GM23338 (cell line): ENCODE measurements around the gene PLIN4. TPM values are rescaled to one million over a fixed set of nuclear protein-coding genes. Genes with fewer than 3 reads are reported as not detected.

Experiments
- ATAC-seq: fragments of 200-7000 bp; cut with Tn5 transposase; 3 replicates; pipeline ENCODE4 v1.9.1; 2020
- DNase-seq: peaks from one replicate; pipeline ENCODE4 v3.0.0-alpha.2; 2015; ENCODE audit warnings: low spot score
- H2AFZ ChIP-seq: fragments of 200-600 bp; sonication (generic); 2 replicates; pipeline ENCODE4 v1.8.0; 2016; ENCODE audit warnings: antibody characterized with exemption, mild to moderate bottlenecking, moderate library complexity
- H3F3A ChIP-seq: fragments of 200-600 bp; sonication (generic); replicated peaks from 2 replicates; pipeline ENCODE4 v1.8.0; 2017; ENCODE audit warnings: antibody characterized with exemption, mixed run types, low read depth
- H3K27ac ChIP-seq: fragments of 200-600 bp; sonication (generic); 2 replicates; pipeline ENCODE4 v1.6.1; 2016; ENCODE audit warnings: low read depth
- H3K27me3 ChIP-seq: fragments of 200-600 bp; sonication (generic); 2 replicates; pipeline ENCODE4 v1.8.0; 2016; ENCODE audit warnings: mild to moderate bottlenecking, mixed run types, moderate library complexity; ENCODE audit not compliant: insufficient read depth
- H3K36me3 ChIP-seq: fragments of 200-600 bp; sonication (generic); 2 replicates; pipeline ENCODE4 v1.8.0; 2016; ENCODE audit warnings: mild to moderate bottlenecking; ENCODE audit not compliant: insufficient read depth
- H3K4me1 ChIP-seq: fragments of 200-600 bp; sonication (generic); 2 replicates; pipeline ENCODE4 v1.8.0; 2016; ENCODE audit warnings: mild to moderate bottlenecking, moderate library complexity; ENCODE audit not compliant: insufficient read depth
- H3K4me2 ChIP-seq: fragments of 200-600 bp; sonication (generic); 2 replicates; pipeline ENCODE4 v1.7.1; 2017; ENCODE audit warnings: mixed run types
- H3K4me3 ChIP-seq: fragments of 200-600 bp; sonication (generic); 2 replicates; pipeline ENCODE4 v1.6.1; 2016; ENCODE audit warnings: mixed run types
- H3K79me2 ChIP-seq: fragments of 200-600 bp; sonication (generic); replicated peaks from 2 replicates; pipeline ENCODE4 v1.8.0; 2017; ENCODE audit warnings: mild to moderate bottlenecking; ENCODE audit not compliant: insufficient read depth
- H3K9me2 ChIP-seq: fragments of 200-600 bp; sonication (generic); 2 replicates; pipeline ENCODE4 v1.8.0; 2017; ENCODE audit not compliant: insufficient read depth
- H4K20me1 ChIP-seq: fragments of 200-600 bp; sonication (generic); replicated peaks from 2 replicates; pipeline ENCODE4 v1.8.0; 2017; ENCODE audit warnings: mild to moderate bottlenecking; ENCODE audit not compliant: insufficient read depth
- H3K27ac Mint-ChIP-seq: 2 replicates; pipeline ENCODE4 v1.8.0; 2020; ENCODE audit warnings: inconsistent platforms, mild to moderate bottlenecking, moderate library complexity, mixed read lengths
- H3K27me3 Mint-ChIP-seq: 3 replicates; pipeline ENCODE4 v1.8.0; 2022; ENCODE audit warnings: low read depth, mild to moderate bottlenecking, moderate library complexity, mixed read lengths, inconsistent platforms; ENCODE audit not compliant: insufficient read depth, poor library complexity
- H3K36me3 Mint-ChIP-seq: 3 replicates; pipeline ENCODE4 v1.8.0; 2021; ENCODE audit warnings: low read depth, mild to moderate bottlenecking, inconsistent platforms, moderate library complexity, mixed read lengths
- H3K4me1 Mint-ChIP-seq: 3 replicates; pipeline ENCODE4 v1.8.0; 2020; ENCODE audit warnings: mild to moderate bottlenecking, inconsistent platforms, mixed read lengths
- H3K4me3 Mint-ChIP-seq: 3 replicates; pipeline ENCODE4 v1.8.0; 2021; ENCODE audit warnings: moderate library complexity, mild to moderate bottlenecking, inconsistent platforms, mixed read lengths
- H3K9me3 Mint-ChIP-seq: 3 replicates; pipeline ENCODE4 v1.8.0; 2020; ENCODE audit warnings: moderate library complexity, mild to moderate bottlenecking, inconsistent platforms, mixed read lengths
- CREB1 ChIP-seq: fragments of 250-450 bp; sonication (Bioruptor Pico); IDR thresholded peaks from 2 replicates; pipeline ENCODE4 v1.5.0; 2020; ENCODE audit warnings: low read depth, mild to moderate bottlenecking, moderate library complexity
- EZH2 ChIP-seq: fragments of 200-600 bp; sonication (generic); IDR thresholded peaks from one replicate; pipeline ENCODE4 v1.8.0; 2017; ENCODE audit warnings: antibody characterized with exemption, mild to moderate bottlenecking, low read depth; ENCODE audit not compliant: unreplicated experiment
- EZH2phosphoT487 ChIP-seq: fragments of 200-600 bp; sonication (generic); IDR thresholded peaks from one replicate; pipeline ENCODE4 v1.8.1; 2018; ENCODE audit warnings: antibody characterized with exemption; ENCODE audit not compliant: unreplicated experiment
- JUNB ChIP-seq: IDR thresholded peaks from one replicate; pipeline ENCODE4 v1.6.1; 2016; ENCODE audit warnings: antibody characterized with exemption; ENCODE audit not compliant: unreplicated experiment
- NANOG ChIP-seq: IDR thresholded peaks from 2 replicates; pipeline ENCODE4 v1.6.1; 2016; ENCODE audit warnings: antibody characterized with exemption, borderline replicate concordance
- POLR2AphosphoS5 ChIP-seq: IDR thresholded peaks from 2 replicates; pipeline ENCODE4 v1.6.1; 2016; ENCODE audit warnings: antibody characterized with exemption, low read depth
- STAT1 ChIP-seq: IDR thresholded peaks from one replicate; pipeline ENCODE4 v1.6.1; 2016; ENCODE audit warnings: antibody characterized with exemption; ENCODE audit not compliant: unreplicated experiment
- polyA plus RNA-seq: library from polyadenylated mRNA; unstranded; fragments of >200 nt; fragmentation: Nextera tagmentation; extraction: Ambion mirVana; gene quantifications from 2 replicates; pipeline ENCODE4 v1.2.1, GENCODE V29; 2016
- total RNA-seq: library from RNA; depleted of rRNA; stranded (reverse); fragments of >200 nt; shearing (Covaris generic); gene quantifications from 2 replicates; pipeline ENCODE4 v1.2.3, GENCODE V29; 2014
- TF ChIP-seq, protein P1 (sequence below): IDR thresholded peaks from one replicate; pipeline ENCODE4 v1.6.1; 2018; ENCODE audit warnings: antibody characterized with exemption; ENCODE audit not compliant: unreplicated experiment
- TF ChIP-seq, protein P2 (sequence below): fragments of 250-450 bp; sonication (Bioruptor Pico); IDR thresholded peaks from 2 replicates; pipeline ENCODE4 v1.5.0; 2020; ENCODE audit warnings: mild to moderate bottlenecking, moderate library complexity
- TF ChIP-seq, protein P3 (sequence below): IDR thresholded peaks from 2 replicates; pipeline ENCODE4 v1.6.1; 2016; ENCODE audit warnings: antibody characterized with exemption

Gene PLIN4
- total and polyA plus RNA-seq, 2 experiments from 2014 or later = 0.19 to 0.59 TPM

DNA sequence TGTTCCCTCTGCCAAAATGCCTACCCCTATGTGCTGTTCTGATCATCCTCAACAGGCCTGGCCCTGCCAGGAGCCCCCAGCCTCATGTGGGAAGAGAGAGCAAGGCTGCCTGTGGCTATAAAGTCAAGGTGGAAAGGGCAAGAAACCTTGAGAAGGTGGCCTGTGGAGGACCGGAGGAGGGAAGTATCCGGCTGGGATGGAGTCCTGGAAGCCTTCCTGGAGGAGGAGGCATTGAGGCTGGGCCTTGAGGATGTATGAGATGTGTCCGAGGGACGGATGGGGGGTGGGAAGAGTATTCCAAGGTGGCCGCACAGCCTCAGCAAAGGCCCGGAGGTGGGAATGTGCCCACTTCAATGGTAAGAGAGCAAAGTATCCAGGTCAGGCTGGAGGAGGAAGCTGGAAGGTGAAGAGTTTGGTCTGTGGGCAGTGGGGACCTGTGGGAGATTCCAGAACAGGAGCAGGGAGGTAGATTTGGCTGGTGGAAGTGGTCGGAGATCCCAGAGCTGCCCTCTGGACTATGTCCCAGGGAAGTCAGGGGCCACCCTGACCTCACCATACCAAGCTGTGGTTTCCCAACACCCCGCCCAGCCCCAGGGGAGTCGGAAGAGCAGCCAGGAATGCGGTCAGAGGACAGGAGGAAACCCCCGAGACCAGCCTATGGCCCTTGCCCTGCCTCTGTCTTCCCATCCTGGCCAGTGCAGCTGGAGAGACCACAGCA lies 3.0 kb upstream of the PLIN4 start (continued):
- TF ChIP-seq EZH2phosphoT487 (no peak), NANOG (no peak), EZH2 (no peak)

- no peak overlapping the region for H3K4me2 ChIP-seq
- H2AFZ ChIP-seq = no peak overlapping the region
- no peak for DNase-seq
- TF ChIP-seq, protein P1, sequence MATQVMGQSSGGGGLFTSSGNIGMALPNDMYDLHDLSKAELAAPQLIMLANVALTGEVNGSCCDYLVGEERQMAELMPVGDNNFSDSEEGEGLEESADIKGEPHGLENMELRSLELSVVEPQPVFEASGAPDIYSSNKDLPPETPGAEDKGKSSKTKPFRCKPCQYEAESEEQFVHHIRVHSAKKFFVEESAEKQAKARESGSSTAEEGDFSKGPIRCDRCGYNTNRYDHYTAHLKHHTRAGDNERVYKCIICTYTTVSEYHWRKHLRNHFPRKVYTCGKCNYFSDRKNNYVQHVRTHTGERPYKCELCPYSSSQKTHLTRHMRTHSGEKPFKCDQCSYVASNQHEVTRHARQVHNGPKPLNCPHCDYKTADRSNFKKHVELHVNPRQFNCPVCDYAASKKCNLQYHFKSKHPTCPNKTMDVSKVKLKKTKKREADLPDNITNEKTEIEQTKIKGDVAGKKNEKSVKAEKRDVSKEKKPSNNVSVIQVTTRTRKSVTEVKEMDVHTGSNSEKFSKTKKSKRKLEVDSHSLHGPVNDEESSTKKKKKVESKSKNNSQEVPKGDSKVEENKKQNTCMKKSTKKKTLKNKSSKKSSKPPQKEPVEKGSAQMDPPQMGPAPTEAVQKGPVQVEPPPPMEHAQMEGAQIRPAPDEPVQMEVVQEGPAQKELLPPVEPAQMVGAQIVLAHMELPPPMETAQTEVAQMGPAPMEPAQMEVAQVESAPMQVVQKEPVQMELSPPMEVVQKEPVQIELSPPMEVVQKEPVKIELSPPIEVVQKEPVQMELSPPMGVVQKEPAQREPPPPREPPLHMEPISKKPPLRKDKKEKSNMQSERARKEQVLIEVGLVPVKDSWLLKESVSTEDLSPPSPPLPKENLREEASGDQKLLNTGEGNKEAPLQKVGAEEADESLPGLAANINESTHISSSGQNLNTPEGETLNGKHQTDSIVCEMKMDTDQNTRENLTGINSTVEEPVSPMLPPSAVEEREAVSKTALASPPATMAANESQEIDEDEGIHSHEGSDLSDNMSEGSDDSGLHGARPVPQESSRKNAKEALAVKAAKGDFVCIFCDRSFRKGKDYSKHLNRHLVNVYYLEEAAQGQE = no peak
- TF ChIP-seq, protein P2, sequence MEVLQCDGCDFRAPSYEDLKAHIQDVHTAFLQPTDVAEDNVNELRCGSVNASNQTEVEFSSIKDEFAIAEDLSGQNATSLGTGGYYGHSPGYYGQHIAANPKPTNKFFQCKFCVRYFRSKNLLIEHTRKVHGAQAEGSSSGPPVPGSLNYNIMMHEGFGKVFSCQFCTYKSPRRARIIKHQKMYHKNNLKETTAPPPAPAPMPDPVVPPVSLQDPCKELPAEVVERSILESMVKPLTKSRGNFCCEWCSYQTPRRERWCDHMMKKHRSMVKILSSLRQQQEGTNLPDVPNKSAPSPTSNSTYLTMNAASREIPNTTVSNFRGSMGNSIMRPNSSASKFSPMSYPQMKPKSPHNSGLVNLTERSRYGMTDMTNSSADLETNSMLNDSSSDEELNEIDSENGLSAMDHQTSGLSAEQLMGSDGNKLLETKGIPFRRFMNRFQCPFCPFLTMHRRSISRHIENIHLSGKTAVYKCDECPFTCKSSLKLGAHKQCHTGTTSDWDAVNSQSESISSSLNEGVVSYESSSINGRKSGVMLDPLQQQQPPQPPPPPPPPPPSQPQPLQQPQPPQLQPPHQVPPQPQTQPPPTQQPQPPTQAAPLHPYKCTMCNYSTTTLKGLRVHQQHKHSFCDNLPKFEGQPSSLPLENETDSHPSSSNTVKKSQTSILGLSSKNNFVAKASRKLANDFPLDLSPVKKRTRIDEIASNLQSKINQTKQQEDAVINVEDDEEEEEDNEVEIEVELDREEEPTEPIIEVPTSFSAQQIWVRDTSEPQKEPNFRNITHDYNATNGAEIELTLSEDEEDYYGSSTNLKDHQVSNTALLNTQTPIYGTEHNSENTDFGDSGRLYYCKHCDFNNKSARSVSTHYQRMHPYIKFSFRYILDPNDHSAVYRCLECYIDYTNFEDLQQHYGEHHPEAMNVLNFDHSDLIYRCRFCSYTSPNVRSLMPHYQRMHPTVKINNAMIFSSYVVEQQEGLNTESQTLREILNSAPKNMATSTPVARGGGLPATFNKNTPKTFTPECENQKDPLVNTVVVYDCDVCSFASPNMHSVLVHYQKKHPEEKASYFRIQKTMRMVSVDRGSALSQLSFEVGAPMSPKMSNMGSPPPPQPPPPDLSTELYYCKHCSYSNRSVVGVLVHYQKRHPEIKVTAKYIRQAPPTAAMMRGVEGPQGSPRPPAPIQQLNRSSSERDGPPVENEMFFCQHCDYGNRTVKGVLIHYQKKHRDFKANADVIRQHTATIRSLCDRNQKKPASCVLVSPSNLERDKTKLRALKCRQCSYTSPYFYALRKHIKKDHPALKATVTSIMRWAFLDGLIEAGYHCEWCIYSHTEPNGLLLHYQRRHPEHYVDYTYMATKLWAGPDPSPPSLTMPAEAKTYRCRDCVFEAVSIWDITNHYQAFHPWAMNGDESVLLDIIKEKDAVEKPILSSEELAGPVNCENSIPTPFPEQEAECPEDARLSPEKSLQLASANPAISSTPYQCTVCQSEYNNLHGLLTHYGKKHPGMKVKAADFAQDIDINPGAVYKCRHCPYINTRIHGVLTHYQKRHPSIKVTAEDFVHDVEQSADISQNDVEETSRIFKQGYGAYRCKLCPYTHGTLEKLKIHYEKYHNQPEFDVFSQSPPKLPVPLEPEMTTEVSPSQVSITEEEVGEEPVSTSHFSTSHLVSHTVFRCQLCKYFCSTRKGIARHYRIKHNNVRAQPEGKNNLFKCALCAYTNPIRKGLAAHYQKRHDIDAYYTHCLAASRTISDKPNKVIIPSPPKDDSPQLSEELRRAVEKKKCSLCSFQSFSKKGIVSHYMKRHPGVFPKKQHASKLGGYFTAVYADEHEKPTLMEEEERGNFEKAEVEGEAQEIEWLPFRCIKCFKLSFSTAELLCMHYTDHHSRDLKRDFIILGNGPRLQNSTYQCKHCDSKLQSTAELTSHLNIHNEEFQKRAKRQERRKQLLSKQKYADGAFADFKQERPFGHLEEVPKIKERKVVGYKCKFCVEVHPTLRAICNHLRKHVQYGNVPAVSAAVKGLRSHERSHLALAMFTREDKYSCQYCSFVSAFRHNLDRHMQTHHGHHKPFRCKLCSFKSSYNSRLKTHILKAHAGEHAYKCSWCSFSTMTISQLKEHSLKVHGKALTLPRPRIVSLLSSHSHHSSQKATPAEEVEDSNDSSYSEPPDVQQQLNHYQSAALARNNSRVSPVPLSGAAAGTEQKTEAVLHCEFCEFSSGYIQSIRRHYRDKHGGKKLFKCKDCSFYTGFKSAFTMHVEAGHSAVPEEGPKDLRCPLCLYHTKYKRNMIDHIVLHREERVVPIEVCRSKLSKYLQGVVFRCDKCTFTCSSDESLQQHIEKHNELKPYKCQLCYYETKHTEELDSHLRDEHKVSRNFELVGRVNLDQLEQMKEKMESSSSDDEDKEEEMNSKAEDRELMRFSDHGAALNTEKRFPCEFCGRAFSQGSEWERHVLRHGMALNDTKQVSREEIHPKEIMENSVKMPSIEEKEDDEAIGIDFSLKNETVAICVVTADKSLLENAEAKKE = no peak
- TF ChIP-seq, protein P3, sequence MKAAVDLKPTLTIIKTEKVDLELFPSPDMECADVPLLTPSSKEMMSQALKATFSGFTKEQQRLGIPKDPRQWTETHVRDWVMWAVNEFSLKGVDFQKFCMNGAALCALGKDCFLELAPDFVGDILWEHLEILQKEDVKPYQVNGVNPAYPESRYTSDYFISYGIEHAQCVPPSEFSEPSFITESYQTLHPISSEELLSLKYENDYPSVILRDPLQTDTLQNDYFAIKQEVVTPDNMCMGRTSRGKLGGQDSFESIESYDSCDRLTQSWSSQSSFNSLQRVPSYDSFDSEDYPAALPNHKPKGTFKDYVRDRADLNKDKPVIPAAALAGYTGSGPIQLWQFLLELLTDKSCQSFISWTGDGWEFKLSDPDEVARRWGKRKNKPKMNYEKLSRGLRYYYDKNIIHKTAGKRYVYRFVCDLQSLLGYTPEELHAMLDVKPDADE = no peak
- no peak for TF ChIP-seq EZH2phosphoT487
- TF ChIP-seq NANOG = no peak
- TF ChIP-seq POLR2AphosphoS5 = no peak
- no peak for TF ChIP-seq STAT1
- no peak for TF ChIP-seq EZH2
- TF ChIP-seq JUNB = no peak
- TF ChIP-seq CREB1 (CRISPR knock-in tag) = no peak
Observed at GRCh38 chr19:4519521-4520277, 1.4 kb upstream of the PLIN4 start.

More at GRCh38 chr19:4519521-4520277, 1.4 kb upstream of the PLIN4 start:
- Histone ChIP-seq H3K4me3 (no peak overlapping the region), H3F3A (no peaks in the 10 kb centered on the region), H3K36me3 (no peaks in the 10 kb centered on the region), H3K27me3 (peaks cover 21% of the 10 kb centered on the region; the same call in 1 of the 2 replicates), H3K27ac (no peak overlapping the region), H4K20me1 (no peaks in the 10 kb centered on the region; the same call in 1 of the 2 replicates), H3K79me2 (no peaks in the 10 kb centered on the region), H3K4me1 (no peaks in the 10 kb centered on the region), H3K9me2 (no peaks in the 10 kb centered on the region)
- no peak overlapping the region; the same call in 2 of the 3 replicates for H3K4me3 Mint-ChIP-seq
- peaks cover 2% of the 10 kb centered on the region; the same call in 1 of the 3 replicates for H3K36me3 Mint-ChIP-seq
- H3K27me3 Mint-ChIP-seq = peaks cover 36% of the 10 kb centered on the region
- no peak for ATAC-seq
- peaks cover 3% of the 10 kb centered on the region; the same call in 2 of the 3 replicates for H3K9me3 Mint-ChIP-seq
- no peak overlapping the region for H3K27ac Mint-ChIP-seq
- peaks cover 4% of the 10 kb centered on the region for H3K4me1 Mint-ChIP-seq
